DMS153 treated with DMSO at 0.1 percent for 48 hours (cell line): ENCODE data around the gene STX16.

Experiments
- DNase-seq: peaks from one replicate; lab custom pipeline; 2025; ENCODE audit not compliant: unreplicated experiment; lab: John Stamatoyannopoulos, UW

The STX16 gene

DNA sequence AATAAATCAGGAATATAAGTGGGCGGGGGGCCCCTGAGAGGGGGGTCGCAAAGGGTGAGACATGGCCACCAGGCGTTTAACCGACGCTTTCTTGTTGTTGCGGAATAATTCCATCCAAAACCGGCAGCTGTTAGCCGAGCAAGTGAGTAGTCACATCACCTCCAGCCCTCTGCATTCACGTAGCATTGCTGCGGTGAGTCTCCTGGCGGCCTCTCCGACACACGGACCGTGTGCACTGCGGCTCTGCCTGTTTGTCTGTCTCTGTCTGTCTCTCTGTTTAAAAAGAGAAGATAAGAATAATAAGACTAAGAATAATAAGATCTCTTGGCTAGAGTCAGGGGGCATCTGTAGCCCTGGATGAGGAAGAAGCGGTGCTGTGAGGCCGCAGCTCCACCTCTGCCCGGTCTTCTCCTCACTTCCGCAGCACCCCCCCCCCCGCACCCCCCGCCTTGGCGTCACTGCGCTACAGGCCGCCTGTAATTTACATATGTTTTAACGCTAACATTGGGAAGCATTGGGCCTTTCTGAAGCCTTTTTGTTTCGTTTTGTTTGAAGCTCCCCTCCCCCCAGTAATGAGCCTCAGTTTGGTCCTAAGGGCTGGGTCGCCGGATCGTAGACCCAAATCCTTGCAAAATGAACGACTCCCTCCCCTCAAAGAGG is 993 bp downstream of the STX16 start:
- DNase-seq, result peak; percentile 12

DNA sequence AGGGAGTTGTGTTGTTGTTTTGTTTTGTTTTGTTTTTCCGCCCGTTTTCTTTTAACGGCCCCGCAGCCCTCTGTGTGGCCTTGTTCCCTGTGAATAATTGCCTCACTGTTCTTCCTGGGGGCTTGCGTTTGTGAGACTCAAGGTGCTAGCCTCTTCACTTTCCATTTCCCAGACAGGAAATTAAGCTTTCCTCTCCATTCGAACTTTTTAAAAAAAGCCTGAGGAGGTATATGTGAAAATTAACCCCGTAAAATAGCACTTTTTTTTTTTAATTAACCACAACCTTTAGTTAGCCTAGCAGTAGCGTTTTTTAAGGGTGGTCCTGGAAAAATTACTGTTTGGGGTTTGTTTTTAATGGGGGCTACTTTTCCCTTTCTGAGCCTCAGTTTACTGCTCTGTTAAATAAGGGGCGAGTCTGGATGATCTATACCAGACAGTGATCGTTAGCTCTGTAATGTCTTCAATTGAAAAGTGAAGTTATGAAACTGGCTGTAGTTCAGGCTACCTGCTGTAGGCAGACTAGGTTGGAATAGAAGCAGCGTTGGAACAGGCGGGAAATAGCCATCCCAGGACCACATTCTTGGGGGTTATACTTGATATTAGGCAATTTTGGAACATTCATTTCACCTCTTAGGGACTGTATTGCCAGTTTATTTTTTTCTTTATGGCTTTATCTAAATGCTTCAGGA is 1.7 kb downstream of the STX16 start:
- DNase-seq, result no peak

DNA sequence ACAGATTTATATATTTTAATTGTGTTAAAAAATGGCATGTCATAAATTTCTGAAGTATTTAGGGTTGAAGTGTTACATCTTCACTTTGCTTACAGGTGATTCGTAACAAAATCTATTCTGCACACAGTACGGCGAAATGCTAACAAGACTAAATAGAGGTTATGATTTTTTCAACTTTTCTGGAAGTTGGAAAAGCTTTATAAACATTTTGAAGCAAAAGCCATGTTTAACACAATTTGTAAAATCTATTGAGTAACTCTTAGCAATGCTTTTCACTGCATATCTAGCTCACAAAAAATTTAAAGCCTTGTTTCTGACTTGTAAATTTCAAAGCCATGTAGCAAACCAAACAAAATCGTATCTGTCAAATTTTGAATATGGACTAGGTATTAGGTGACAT is 3.3 kb downstream of the STX16 start:
- no peak for DNase-seq

DNA sequence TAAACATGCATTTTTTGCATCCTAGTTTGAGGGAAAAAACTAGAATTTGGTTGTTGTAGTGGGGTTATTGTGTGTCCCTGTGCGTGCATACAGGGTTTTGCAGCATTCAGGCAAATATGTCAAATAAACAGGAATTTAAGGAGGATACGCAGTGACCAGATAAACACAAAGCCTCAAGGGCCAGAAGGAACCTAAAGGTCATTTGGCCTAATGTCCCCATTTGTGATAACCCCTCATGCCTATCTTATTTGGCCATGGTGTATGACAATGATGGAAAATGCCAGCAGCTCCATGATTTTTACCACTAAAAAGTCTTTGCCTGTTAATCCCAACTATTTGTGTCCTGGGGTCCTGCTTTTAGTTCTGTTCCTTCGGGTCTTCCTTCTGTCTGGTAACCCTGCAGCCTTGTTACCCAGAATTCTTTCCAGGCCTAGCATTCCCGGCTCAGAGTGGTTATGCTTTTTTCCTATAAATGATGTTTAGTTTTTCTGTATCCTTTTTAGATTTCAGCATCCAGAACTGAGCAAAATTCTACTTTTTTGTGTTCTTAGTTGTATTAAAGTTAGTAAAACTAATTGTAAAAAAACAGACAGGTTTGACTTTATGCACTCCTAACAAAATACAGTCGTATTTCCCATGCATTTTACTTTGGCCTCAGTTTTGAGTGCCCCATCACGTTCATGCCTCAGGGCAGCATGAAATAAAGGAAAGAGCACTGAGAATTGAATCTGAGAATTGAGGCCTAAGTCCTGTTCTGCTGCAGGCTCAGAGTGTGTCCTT is 4.4 kb downstream of the STX16 start:
- DNase-seq, result no peak

DNA sequence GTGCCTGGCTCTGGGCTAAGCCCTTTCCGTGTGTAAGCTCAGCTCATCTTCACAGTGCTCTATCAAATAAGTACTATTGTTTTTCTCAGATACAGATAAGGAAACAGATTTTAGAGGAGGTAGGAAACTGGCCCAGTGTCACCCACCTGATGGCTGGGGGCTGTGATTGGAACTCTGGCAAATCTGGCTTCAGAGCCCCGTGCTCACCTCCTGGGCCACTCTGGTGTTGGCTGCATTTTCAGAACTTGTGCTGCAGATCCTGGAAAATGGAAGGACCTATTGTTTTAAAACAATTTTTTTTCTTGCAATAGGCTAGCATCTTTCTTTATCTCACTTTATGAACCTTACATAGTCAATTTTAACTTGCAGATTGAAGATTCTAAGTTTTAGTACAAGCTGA is 5.7 kb downstream of the STX16 start:
- no peak for DNase-seq

DNA sequence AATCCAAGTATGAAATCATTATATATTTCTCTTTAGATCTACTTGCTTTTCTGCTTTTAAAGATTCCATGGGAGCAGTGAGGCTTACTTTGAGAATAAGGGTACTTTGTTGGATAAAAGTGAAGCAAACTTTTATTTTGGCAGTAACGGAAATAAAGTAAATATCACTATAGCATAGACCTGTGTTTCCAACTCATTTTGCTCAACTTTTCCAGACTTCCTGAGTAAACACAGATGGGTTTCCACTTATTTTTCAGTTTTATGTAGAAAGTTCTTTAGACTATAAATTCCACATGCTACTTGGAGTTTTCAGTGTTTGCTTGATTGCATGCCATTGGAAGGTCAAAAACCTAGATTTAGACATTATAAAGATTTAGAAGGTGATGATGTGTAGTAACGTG is 6.2 kb downstream of the STX16 start:
- DNase-seq, result no peak

DNA sequence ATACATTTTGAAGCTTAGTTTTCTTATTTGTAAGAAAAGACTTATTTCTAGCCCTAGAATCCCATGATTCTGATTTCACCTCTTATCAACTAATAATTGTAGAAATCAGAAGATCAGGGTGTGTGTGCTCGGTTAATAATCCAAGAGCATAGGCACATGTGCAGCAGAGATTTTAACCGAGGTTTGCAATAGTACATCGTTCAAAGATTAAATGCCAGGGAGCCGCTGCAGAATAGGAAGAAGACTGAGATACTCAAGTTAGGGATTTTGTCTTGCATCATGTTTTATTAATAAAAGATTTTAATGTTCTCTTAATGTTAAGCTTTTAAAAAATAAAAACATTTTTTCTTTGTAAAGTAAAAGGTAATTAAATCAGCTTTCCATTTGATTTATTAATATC is 6.9 kb downstream of the STX16 start:
- DNase-seq, result no peak

DNA sequence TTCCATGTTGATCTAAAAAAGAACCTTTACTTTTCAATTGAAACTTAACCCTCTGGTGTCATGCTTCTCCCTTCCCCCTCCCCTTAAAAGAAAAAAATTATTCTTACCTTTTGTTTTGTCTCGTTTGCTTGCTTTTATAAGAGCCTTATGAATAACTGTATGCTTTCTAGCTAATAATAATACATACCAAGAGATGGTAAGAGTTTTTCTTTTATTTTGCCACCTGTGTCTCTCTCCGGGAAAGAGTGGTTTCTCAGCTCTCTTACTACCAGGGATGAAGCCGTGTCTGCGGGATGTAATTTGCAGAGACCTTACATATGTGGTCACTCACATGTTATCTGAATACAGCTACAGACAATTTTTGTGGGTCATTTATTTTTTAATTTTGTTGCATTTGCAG is 7.7 kb downstream of the STX16 start:
- DNase-seq, result no peak

DNA sequence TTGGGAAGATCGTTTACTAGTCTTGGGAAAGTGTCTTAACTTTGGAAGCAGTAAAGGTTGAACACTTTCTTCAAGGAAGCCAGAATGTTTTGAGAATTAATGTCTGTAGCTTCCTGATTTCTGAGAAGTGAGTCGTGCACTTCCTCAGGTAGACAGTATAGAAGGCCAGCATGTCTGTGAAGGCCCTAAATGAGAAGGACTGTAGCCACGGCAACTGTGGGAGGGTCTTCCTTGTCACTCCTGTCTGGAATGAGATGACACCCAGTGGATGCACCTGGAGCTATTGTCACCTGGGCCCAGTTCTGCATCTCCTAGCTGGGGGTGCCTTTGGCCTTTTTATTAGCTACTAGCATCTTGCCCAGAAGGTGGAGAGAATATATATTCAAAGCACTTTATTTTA is 8.8 kb downstream of the STX16 start:
- DNase-seq, result no peak

DNA sequence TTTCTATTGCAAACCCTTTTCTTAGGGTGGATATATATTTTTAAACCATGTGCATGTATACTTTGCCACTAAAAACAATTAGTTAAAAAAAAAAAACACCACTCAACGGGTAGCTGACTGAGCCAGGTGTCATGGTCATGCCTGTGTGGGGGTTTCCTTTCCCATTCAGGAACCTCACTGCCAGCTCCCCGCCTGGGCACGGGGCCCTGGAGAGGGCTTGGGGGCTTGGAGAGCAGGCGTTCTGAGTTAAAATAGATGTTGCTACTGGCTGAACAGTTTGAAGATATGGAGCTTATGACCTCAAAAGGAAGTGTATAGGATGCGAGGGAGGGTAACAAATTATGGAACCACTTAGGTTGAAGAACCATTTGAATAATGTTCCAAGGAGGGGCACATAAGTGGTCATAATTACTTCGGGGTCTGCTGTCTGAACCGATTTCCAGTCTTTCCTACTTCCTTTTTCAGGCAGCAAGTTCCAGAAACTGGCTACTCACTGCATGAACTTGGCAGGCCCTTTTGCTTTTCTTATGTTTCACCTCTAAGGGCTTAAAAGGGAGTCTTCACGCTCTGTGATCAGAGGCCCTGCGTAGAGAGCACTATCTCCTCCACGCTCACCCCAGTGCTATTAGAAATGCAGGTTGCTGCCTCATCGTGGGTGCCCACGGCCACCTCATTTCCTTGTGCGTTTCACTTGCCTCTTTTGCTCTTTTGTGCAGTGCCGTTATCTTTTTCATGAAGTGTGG is 9.9 kb downstream of the STX16 start:
- DNase-seq, result no peak

DNA sequence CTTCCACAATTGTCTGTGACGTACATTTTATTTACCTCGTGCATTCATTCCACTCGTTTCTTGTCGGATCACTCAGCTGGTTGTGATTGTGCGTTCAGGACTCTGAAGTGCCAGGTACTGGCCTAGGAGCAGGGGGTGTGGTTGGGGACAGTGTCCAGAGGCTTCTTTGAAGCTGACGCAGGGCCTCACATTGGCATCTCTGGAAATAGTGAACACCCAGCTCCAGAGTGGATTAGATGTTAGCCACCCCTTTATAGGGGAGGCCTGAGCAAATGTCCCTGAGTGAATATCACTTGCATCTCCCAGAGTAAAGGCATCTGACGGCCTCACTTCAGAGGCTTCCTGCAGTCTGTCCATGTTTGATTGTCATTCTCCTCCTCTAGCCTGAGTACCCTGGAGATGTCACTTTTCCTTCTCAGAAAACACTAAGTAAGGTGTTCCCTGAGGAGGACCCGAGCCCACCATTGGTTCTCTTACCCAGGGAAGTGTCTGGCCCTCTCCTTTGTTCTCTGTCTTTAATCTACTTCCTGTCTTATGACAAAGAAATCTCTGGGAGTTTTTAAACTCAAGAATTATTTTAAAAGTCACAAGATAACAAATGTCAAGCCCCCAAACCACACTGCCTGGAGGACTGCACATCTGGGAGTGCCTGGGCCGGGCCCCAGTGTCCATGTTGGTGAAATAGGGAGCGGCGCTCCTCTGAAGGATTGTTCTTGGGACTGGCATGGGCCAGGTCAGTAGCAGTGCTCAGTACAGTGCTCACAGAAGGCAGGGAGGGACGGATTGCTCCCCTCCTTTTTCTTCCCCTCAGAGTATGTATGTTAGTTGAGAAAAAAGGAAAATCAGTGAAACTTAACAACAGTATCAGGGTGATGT is 10.8 kb downstream of the STX16 start:
- no peak for DNase-seq

DNA sequence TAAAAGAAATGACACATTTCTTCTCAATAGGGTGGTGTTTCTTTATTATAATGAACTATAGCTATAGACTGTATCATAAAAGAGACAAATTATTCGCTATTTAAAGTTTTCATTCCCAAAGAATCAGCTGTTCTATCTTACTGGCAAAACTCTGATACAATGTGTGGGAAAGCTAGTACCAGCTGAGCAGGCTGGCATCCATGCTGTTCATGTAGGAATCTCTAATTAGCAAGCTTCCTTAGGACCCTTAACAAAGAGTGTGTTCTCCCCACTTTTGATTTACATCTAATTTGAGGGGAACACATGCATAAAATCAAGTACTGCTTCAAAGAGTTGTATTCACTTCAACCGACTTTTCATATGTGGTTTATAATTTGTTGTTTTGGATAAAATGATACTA is 13.2 kb downstream of the STX16 start:
- no peak for DNase-seq

DNA sequence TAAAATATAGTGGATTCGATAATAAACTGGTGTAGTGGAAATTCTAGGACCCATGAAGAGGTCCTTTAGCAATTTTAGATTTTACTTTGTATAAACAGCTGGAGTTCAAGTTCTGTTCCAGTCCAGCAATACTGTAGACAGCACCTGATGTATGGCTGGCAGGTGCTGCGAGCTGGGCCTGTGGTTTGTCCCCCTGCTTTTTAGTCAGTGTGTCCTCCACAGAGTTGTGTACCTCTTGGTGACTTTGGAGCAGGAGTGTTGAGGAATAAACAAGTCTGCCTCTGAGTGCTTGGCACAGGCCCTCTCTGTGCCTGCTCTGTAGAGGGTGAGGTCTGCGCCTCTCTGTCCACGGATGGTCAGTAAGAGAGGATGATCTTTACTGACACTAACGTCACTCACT is 13.8 kb downstream of the STX16 start:
- no peak for DNase-seq

DNA sequence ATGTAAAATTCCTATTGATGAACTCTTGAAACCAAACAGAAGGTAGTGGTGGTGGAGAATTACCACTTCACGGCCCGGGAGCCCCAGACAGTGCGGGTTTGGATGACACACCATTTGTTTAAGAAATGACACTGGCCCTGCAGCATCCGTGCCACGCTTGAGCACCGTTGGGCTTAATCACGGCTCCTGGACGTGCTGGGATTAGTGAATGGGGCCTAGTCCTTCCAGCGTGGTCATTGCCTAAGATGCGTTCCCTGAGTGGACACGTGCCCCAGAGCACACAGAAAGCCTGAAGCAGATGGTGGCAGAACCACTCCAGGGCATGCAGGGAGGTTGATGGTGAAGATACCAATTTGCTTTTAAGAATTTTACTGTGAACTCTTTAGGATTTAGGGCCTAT is 14.5 kb downstream of the STX16 start:
- DNase-seq, result no peak

DNA sequence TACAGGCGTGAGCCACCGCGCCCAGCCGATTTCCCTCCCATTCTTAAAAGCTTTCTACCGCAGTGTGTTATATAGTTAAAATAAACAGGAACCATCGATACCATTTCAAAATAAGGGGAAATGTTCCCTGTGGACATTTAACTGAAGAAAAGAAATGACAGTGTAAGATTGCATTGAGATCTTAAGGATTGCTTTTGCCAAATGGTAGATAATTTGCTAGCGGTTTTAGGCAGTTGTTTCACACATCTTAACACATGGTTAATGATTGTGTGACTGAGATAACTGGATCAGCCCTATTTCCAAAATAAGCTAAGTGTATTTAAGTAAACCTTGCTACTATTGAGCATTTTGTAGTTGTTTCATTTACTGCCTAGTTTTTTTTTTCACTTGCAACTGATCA is 15.6 kb downstream of the STX16 start:
- DNase-seq, result no peak

DNA sequence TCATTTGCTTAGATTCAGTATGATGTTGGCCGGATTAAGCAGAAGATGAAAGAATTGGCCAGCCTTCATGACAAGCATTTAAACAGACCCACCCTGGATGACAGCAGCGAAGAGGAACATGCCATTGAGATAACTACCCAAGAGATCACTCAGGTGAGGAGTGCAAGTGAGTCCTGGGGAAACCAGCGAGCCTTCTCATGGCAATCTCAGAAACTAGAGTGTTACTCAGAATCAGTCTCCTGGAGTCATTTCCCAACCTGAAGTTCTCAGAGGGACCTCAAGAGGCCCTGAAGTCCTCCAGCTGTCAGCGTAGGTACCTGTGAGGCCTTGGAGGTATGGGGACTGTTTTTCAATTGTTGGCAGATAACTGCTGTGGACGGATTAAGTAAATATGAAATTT is 16.9 kb downstream of the STX16 start:
- DNase-seq, result no peak

DNA sequence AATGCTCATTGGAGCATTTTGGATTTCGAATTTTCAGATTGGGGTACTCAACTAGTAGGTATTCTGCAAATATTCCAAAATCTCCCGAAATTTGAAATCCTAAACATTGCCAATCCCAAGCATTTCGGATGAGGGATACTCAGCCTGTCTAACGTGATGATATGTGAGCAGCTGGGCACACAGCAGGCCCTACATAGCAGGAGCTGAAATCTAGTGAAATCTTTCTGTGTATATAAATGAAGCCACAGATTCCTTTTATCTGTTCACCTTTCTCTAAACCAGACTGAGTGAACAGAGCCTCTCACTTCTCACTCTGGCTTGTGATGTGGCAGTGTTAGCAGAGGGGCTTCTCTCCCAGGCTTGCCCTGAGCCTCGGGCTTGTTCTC is 17.8 kb downstream of the STX16 start:
- no peak for DNase-seq

DNA sequence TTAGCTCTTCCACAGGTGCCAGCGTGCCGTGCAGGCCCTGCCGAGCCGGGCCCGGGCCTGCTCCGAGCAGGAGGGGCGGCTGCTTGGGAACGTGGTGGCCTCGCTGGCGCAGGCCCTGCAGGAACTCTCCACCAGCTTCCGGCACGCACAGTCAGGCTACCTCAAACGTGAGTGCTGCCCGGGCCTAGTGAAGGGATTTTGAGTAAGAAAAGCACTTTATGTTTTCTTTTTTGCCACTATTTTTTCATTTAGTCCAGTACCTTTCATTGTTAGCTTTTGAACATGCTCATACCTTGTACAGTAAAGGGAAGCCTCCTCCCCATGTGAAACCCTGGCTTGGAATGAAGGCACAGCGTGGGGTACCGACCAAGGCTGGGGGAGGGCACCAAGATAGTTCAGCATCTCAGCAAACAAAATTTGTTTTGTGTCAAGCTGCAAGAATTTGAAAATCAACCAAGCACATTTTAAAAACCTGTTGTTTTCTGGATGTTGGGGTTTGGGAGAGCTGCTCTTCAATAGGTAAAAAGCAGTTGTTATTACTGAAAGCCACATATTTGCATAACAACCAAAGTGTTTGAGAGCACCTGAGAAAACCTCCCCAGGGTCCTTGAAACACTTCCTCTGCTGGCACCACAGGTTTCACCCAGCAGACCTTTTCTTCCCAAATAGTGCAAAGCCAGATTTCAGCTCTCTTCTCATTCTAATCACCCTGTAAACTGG is 18.4 kb downstream of the STX16 start:
- DNase-seq, result no peak

DNA sequence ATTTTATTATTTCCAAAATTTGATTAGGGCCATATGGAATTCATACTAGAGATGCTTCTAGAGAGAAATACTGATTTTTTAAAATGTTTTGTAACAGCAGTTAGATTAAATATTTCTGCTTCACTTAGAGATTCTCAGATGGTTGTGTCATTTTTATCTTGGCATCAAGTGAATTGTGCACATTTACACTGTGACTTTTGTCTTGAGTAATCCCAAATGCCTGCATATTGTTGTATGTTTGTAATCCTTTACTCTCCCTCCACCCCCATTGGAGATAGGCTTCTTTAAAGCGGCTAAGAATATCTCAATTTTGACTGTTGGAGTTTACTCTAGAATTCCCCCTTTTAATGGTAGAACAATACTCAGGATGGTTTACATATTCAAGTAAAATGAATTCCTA is 19.0 kb downstream of the STX16 start:
- DNase-seq, result no peak

DNA sequence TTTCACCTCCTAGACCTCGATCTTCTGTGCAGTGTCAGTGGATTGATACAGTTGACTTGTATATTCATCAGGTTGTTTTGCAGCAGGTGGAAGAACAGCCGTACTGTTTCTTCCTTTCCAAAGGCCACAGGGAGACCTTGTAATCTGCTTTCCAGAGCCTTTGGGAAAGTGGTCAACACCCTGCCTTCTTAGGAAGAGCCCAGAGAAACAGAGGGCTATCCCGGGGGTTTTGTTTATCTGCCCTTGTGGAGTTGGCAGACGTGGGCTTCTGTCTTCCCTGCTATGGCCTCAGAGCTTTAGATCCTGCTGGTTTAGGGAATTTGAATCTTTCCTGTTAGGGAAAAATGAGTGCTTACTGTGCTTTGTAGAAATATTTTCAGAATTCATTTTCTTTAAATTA is 19.6 kb downstream of the STX16 start:
- DNase-seq, result no peak
